HG02571 (cell line): ENCODE data around the gene SEMA4A.
"Not testable (repeated sequence)": the region's sequence is repeated elsewhere in the genome, so short reads cannot be mapped to it uniquely, and the experiment has no call there.

Experiments used
- ATAC-seq: cut with Tn5 transposase; IDR thresholded peaks from one replicate; pipeline ENCODE4 v1.9.1; 2021; ENCODE audit warnings: mild to moderate bottlenecking, moderate library complexity; ENCODE audit not compliant: unreplicated experiment

The SEMA4A gene

DNA sequence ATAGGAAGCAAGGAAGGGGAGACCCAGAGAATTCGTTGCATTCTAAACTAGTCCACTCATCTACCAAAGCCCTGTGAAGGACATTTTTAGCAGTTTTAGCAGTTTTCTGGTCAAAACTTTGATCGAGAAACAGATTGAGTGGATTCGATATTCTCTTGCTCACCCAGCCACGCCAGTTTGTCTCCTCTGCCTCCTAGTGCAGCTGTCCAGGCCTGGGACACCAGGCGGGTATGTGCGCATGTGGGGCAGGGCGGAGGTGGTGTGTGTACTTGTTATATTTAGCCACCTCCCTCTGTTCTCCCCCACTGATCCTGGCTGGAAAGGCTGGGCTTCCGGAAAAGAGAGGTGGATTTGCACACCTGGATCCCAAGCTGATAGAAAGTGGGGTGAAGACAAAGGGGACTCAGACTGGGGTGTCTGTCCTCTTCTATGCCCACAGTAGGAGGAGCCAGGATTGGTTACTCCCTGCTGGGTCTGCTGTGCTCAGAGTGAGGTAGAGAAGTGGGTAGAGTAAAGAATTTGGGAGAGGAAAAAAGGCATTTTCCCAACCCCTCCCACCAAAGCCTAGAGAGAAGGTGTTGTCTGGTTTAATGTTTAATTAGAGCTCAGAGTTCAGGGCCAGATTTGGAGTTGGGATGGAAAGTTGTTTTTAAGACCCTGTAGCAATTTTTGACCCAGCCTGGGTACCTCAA, 35.1 kb upstream of the SEMA4A start:
- ATAC-seq, result no peak

- no peak for ATAC-seq
Measured at GRCh38 chr1:156119503-156120209, 33.7 kb upstream of the SEMA4A start.

- ATAC-seq, result no peak
Measured at GRCh38 chr1:156120318-156120717, 33.1 kb upstream of the SEMA4A start.

DNA sequence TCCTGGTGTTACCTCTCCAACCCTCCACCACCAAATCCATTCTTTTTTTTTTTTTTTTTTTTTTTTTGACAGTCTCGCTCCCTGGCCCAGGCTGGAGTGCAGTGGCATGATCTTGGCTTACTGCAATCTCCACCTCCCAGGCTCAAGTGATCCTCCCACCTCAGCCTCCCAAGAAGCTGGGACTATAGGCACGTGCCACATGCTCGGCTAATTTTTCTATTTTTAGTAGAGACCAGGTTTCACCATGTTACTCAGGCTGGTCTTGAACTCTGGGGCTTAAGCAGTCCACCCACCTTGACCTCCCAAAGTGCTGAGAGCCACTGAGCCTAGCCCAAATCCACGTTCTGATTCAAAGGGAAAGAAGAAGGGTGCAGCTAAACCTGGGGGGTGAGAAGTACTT, 32.4 kb upstream of the SEMA4A start:
- ATAC-seq, result not testable (repeated sequence)

- no peak for ATAC-seq
Measured at GRCh38 chr1:156121457-156121856, 31.9 kb upstream of the SEMA4A start.

DNA sequence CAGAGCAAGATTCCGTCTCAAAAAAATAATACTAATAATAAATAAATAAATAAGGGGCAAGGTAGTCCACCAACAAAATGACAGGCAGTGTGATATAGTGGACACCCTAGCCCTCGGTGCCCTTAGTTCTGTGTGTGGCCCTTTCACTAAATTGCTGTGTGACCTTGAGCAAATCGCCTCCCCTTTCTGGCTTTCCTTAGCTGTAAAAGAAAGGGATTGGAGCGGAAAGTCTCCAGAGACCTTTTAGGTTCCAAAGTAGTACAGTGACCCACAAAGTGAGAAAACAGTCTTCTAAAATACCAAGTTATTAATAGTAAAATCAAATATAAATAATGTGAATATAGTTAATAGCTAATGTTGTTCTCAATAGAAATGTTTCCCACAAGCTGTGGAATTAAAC, 31.3 kb upstream of the SEMA4A start:
- no peak for ATAC-seq

- ATAC-seq, result no peak
Measured at GRCh38 chr1:156122519-156123355, 30.6 kb upstream of the SEMA4A start.

- ATAC-seq, result no peak
Measured at GRCh38 chr1:156123356-156124196, 29.8 kb upstream of the SEMA4A start.

DNA sequence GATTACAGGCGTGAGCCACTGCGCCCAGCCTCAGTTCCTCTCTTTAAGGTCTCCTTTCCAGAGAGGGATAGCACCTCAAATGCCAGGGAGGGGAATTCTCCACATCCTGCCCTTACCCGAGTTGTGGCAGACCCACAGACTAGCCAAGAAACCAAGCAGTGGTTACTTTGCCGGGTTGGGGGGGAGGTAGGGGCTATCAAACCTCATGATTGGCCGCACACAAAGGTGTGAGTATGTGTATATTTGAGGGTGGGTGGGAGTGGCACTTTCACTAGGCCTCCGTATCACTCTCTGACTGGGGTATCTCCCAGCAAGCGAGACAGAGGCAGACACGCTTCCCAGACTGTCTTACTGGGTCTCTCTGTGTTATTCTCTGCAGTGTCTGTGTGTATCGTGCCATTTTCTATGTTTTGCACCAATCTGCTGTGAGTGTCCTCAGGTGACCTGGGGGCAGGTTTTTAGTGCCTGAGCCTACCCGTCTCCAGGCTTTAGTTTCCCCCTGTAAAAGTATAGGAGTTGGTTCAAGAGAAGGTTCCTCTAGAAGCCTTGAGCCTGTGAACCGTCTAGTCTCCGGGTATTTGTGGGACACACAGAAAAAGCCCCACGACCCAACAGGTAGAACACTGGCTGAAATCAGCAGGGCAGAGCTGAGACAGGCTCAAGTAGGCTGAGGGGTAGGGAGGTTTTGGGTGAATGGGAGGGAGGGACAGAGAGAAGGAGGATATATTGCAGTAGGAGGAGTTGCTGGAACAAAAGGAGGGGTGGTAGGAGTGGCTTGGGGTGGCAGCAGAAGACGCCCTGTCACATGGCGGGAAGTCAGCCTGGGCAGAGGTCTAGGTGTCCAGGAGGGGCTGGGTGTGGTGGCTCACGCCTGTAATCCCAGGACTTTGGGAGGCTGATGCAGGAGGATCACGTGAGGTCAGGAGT, 28.6 kb upstream of the SEMA4A start:
- ATAC-seq, result no peak

- not testable (repeated sequence) for ATAC-seq
Measured at GRCh38 chr1:156125544-156125943, 27.8 kb upstream of the SEMA4A start.

DNA sequence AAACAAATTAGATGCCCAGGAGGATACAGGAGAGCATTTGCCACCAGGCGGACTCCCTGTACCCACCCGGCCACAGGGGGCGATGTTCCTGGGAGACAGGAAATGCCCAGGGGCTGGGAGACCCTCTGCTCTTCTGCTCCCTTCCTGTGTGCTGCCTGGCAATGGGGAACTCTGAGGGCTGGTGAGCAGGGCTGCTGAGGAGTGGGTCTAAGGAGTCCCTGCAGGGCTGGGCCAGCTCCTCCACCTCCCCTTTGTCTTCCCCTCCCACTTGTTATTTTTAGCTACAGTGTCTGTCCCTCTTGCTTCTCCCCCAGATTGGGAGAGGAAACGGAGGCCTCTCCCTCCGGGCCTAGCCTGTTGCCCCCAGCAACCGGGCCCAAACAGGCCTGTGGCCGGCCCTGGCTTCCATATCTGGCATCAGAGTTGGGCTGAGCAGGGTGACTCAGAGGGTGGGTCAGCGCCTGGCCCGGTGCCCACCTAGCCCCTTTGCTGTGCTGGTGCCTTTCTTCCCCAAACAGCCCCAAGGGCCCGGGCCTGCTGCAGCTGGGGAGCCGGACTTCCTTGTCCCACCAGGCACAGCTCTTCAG, 27.2 kb upstream of the SEMA4A start:
- no peak for ATAC-seq

GRCh38 chr1:156126630-156127534, 26.5 kb upstream of the SEMA4A start:
- peak; percentile 45 for ATAC-seq

DNA sequence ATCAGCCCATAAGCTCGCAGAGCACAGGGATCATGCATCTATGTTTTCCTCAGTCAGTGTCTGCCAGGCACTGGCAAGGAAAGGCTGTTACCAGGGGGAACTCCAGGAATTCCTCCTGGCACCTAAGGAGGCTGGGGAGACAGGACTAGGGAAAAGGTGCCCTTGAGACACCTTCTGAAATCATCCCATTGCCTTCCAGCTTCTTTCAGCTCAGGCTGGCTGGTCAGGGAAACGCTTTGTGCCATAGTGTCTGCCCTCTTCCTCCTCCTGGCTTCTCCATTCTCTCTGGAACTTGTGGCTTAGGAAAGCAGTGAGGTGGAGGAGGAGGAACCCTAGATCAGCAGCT, 25.1 kb upstream of the SEMA4A start:
- no peak for ATAC-seq

- no peak for ATAC-seq
Measured at GRCh38 chr1:156128654-156129597, 24.5 kb upstream of the SEMA4A start.

GRCh38 chr1:156129687-156130577, 23.5 kb upstream of the SEMA4A start:
- no peak for ATAC-seq

- no peak for ATAC-seq
Measured at GRCh38 chr1:156130578-156130942, 22.8 kb upstream of the SEMA4A start.
